Posterior vena cava (tissue), 2 donors: ENCODE results near the gene HAO1. TPM values are rescaled to one million over a fixed set of nuclear protein-coding genes. Genes with fewer than 3 reads are reported as not detected.
"Not testable (repeated sequence)": the region's sequence is repeated elsewhere in the genome, so short reads cannot be mapped to it uniquely, and the experiment has no call there.

Experiments used
- DNase-seq: peaks from one replicate; pipeline ENCODE4 v3.0.0-alpha.2; 2020; ENCODE audit warnings: low spot score
- intact Hi-C, 2 donors: fragments of 100-400 bp; cut with DNase I; formaldehyde crosslinking; loops; one replicate each; pipeline versions ENCODE4 v1.14.1 to v1.14.2; 2022 to 2023
- long read RNA-seq, 2 donors: library from polyadenylated mRNA; unstranded; transcript quantifications; one replicate each; pipeline ENCODE4 v2.0.0, GENCODE V29; 2020 to 2021
- total RNA-seq, 2 donors: library from RNA; stranded (reverse); fragmentation: NEBNext Ultra II Directional; extraction: Animal tissue kit (Norgen Biotek cat#: 25700); gene quantifications; one replicate each; pipeline ENCODE4 v1.2.1, GENCODE V29; 2021
- donor health status: DM: yes; HTN: yes; CAD: no.
- donor health status: DM: yes; HTN: yes; CAD: no.

Gene HAO1
- not detected for total RNA-seq
- long read RNA-seq, donor 1: 0 reads
- long read RNA-seq, donor 2: 0 reads

- DNase-seq: no peak
- intact Hi-C loops: no loop called here
Observed at GRCh38 chr20:7940341-7940740, at the start of gene HAO1. Gene HAO1 (minus strand): TSS chr20:7940458. CDS start chr20:7940422, 36 bp downstream.

GRCh38 chr20:7989379-7989778 lies 49.1 kb upstream of the HAO1 start:
- intact Hi-C loops: no loop called here
- no peak for DNase-seq

GRCh38 chr20:7985916-7986315 lies 45.7 kb upstream of the HAO1 start:
- no peak for DNase-seq
- intact Hi-C loops: no loop called here

- intact Hi-C loops: no loop called here
- no peak for DNase-seq
Observed at GRCh38 chr20:7984192-7984591, 43.9 kb upstream of the HAO1 start.

GRCh38 chr20:7981374-7981773 lies 41.1 kb upstream of the HAO1 start:
- no peak for DNase-seq
- intact Hi-C loops: no loop called here

- no peak for DNase-seq
- intact Hi-C loops: no loop called here
Observed at GRCh38 chr20:7980332-7981046, 40.2 kb upstream of the HAO1 start.

- intact Hi-C loops: no loop called here
- DNase-seq: no peak
Observed at GRCh38 chr20:7977709-7978108, 37.5 kb upstream of the HAO1 start.

GRCh38 chr20:7975851-7976414 lies 35.7 kb upstream of the HAO1 start:
- DNase-seq: no peak
- intact Hi-C loops: no loop called here

GRCh38 chr20:7974785-7975435 lies 34.7 kb upstream of the HAO1 start:
- intact Hi-C loops: no loop called here
- DNase-seq: no peak

- no peak for DNase-seq
- intact Hi-C loops: no loop called here
Observed at GRCh38 chr20:7971536-7972280, 31.4 kb upstream of the HAO1 start.

GRCh38 chr20:7967199-7967844 lies 27.1 kb upstream of the HAO1 start:
- DNase-seq: no peak
- intact Hi-C loops: loop anchor here in 1 of 2 donors (10.0 kb wide), 1 partner anchor 377 kb away; no protein-coding TSS in a partner anchor

- DNase-seq: no peak
- intact Hi-C loops: loop anchor here in 1 of 2 donors (10.0 kb wide), 1 partner anchor 379 kb away; no protein-coding TSS in a partner anchor
Observed at GRCh38 chr20:7966176-7966575, 25.9 kb upstream of the HAO1 start.

- no peak for DNase-seq
- intact Hi-C loops: no loop called here
Observed at GRCh38 chr20:7959484-7959883, 19.2 kb upstream of the HAO1 start.

- intact Hi-C loops, DNase-seq: not testable (repeated sequence)
Observed at GRCh38 chr20:7956561-7956960, 16.3 kb upstream of the HAO1 start.

- no peak for DNase-seq
- intact Hi-C loops: no loop called here
Observed at GRCh38 chr20:7950387-7950786, 10.1 kb upstream of the HAO1 start.

- intact Hi-C loops: no loop called here
- no peak for DNase-seq
Observed at GRCh38 chr20:7943891-7944290, 3.6 kb upstream of the HAO1 start.

GRCh38 chr20:7939663-7940062 lies 595 bp downstream of the HAO1 start:
- no peak for DNase-seq
- intact Hi-C loops: no loop called here

- intact Hi-C loops: no loop called here
- DNase-seq: no peak
Observed at GRCh38 chr20:7938058-7938457, 2.2 kb downstream of the HAO1 start.

GRCh38 chr20:7937328-7937727 lies 2.9 kb downstream of the HAO1 start:
- DNase-seq: no peak
- intact Hi-C loops: no loop called here
